Measurements from ENCODE around the gene CAMSAP2.

Gene CAMSAP2

DNA sequence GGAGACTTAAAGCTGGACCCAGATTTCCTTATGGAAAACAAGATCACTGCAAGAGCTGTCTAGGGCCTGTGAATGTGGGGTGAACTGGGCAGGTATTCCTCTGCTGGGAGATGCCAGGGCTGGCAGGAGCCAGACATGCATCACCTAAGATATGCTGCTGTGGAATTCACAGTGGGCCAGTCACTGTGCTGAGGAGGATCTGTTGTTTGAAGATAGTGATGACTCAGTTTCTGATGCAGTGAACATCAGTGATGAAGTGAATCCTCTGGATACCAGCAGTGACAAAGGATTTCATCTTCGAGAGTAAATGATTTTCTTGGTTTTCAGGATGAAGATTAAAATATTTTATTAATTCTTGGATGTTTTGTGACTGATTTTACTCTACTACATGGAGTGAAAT, 29.9 kb upstream of the CAMSAP2 start:
- H3K9me2 ChIP-seq (ENCODE audit: low read depth, low read length) = no peaks in the 10 kb centered on the region
- no peak overlapping the region for H3K27ac ChIP-seq (ENCODE audit: low read depth, low read length, poor library complexity, severe bottlenecking)
- H3K4me1 ChIP-seq (ENCODE audit: insufficient read depth, low read length, severe bottlenecking) = no peaks in the 10 kb centered on the region
- no peaks in the 10 kb centered on the region for H3K9me3 ChIP-seq (ENCODE audit: low read length)
- H3K36me3 ChIP-seq (ENCODE audit: insufficient read depth, low read length) = no peaks in the 10 kb centered on the region
- no peak overlapping the region for H3K4me3 ChIP-seq (ENCODE audit: low read depth, low read length, poor library complexity, severe bottlenecking)
- H4K20me1 ChIP-seq (ENCODE audit: insufficient read depth, low read length) = no peaks in the 10 kb centered on the region
- no peak overlapping the region for H2AFZ ChIP-seq (ENCODE audit: low read length)
- no peak overlapping the region for H3K4me2 ChIP-seq (ENCODE audit: low read length)
- TF ChIP-seq CTCF (IDR thresholded peaks at IDR 0.05; ENCODE audit: low read length) (no peak), EZH2 (IDR thresholded peaks at IDR 0.05; ENCODE audit: borderline replicate concordance, low read length) (no peak)
- no peak overlapping the region for H3K9ac ChIP-seq (ENCODE audit: low read length)
- H3K79me2 ChIP-seq (ENCODE audit: insufficient read depth, low read length) = no peaks in the 10 kb centered on the region
- no peaks in the 10 kb centered on the region for H3K27me3 ChIP-seq (ENCODE audit: insufficient read depth, low read length)
- H3F3A ChIP-seq (ENCODE audit: insufficient read depth, low read length) = no peaks in the 10 kb centered on the region

DNA sequence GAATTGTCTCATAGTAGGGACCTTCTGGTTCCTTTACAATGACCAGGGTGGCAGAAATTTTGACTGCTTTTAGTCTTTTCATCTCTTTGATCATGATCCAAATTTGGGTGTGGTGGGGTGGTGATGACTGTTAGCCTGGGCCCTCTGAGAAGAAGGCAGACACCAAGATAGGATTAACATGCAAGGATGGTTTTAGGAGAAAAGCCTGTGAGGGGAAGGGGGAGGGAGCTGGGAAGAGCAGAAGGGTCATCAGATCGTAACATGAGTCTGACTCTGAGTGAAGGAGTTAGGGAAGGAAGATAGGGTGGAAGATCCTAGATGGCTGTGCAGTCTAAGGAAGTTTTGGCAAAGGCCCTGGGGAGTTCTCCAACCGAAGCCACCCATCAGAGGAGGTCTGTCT, 28.5 kb upstream of the CAMSAP2 start:
- H3K27ac ChIP-seq (ENCODE audit: low read depth, low read length, poor library complexity, severe bottlenecking) = no peak overlapping the region
- H4K20me1 ChIP-seq (ENCODE audit: insufficient read depth, low read length) = no peaks in the 10 kb centered on the region
- no peak overlapping the region for H2AFZ ChIP-seq (ENCODE audit: low read length)
- no peaks in the 10 kb centered on the region for H3K79me2 ChIP-seq (ENCODE audit: insufficient read depth, low read length)
- no peaks in the 10 kb centered on the region for H3F3A ChIP-seq (ENCODE audit: insufficient read depth, low read length)
- H3K9me2 ChIP-seq (ENCODE audit: low read depth, low read length) = no peaks in the 10 kb centered on the region
- no peak for TF ChIP-seq CTCF (IDR thresholded peaks at IDR 0.05; ENCODE audit: low read length)
- no peak for TF ChIP-seq EZH2 (IDR thresholded peaks at IDR 0.05; ENCODE audit: borderline replicate concordance, low read length)
- no peak overlapping the region for H3K4me2 ChIP-seq (ENCODE audit: low read length)
- no peaks in the 10 kb centered on the region for H3K36me3 ChIP-seq (ENCODE audit: insufficient read depth, low read length)
- no peak overlapping the region for H3K9ac ChIP-seq (ENCODE audit: low read length)
- H3K4me3 ChIP-seq (ENCODE audit: low read depth, low read length, poor library complexity, severe bottlenecking) = no peak overlapping the region
- no peaks in the 10 kb centered on the region for H3K9me3 ChIP-seq (ENCODE audit: low read length)
- no peaks in the 10 kb centered on the region for H3K27me3 ChIP-seq (ENCODE audit: insufficient read depth, low read length)
- H3K4me1 ChIP-seq (ENCODE audit: insufficient read depth, low read length, severe bottlenecking) = no peaks in the 10 kb centered on the region

GRCh38 chr1:200714504-200715187, 24.0 kb upstream of the CAMSAP2 start:
- no peak overlapping the region for H2AFZ ChIP-seq (ENCODE audit: low read length)
- H3K27me3 ChIP-seq (ENCODE audit: insufficient read depth, low read length) = no peaks in the 10 kb centered on the region
- TF ChIP-seq CTCF (IDR thresholded peaks at IDR 0.05; ENCODE audit: low read length) (no peak), EZH2 (IDR thresholded peaks at IDR 0.05; ENCODE audit: borderline replicate concordance, low read length) (no peak)
- H3K27ac ChIP-seq (ENCODE audit: low read depth, low read length, poor library complexity, severe bottlenecking) = no peak overlapping the region
- H3K9me2 ChIP-seq (ENCODE audit: low read depth, low read length) = no peaks in the 10 kb centered on the region
- H4K20me1 ChIP-seq (ENCODE audit: insufficient read depth, low read length) = no peaks in the 10 kb centered on the region
- no peak overlapping the region for H3K9ac ChIP-seq (ENCODE audit: low read length)
- no peaks in the 10 kb centered on the region for H3K4me1 ChIP-seq (ENCODE audit: insufficient read depth, low read length, severe bottlenecking)
- H3K36me3 ChIP-seq (ENCODE audit: insufficient read depth, low read length) = no peaks in the 10 kb centered on the region
- H3K9me3 ChIP-seq (ENCODE audit: low read length) = no peaks in the 10 kb centered on the region
- no peaks in the 10 kb centered on the region for H3K79me2 ChIP-seq (ENCODE audit: insufficient read depth, low read length)
- no peak overlapping the region for H3K4me3 ChIP-seq (ENCODE audit: low read depth, low read length, poor library complexity, severe bottlenecking)
- no peak overlapping the region for H3K4me2 ChIP-seq (ENCODE audit: low read length)
- H3F3A ChIP-seq (ENCODE audit: insufficient read depth, low read length) = no peaks in the 10 kb centered on the region
